Measurements from ENCODE around the gene HAPSTR1.

- TF ChIP-seq POLR2A (IDR thresholded peaks at IDR 0.05), result no peak
- TF ChIP-seq, protein P1, sequence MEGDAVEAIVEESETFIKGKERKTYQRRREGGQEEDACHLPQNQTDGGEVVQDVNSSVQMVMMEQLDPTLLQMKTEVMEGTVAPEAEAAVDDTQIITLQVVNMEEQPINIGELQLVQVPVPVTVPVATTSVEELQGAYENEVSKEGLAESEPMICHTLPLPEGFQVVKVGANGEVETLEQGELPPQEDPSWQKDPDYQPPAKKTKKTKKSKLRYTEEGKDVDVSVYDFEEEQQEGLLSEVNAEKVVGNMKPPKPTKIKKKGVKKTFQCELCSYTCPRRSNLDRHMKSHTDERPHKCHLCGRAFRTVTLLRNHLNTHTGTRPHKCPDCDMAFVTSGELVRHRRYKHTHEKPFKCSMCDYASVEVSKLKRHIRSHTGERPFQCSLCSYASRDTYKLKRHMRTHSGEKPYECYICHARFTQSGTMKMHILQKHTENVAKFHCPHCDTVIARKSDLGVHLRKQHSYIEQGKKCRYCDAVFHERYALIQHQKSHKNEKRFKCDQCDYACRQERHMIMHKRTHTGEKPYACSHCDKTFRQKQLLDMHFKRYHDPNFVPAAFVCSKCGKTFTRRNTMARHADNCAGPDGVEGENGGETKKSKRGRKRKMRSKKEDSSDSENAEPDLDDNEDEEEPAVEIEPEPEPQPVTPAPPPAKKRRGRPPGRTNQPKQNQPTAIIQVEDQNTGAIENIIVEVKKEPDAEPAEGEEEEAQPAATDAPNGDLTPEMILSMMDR (IDR thresholded peaks at IDR 0.05), result no peak
- no peak for TF ChIP-seq POLR2AphosphoS5 (IDR thresholded peaks at IDR 0.05)
Observed at GRCh38 chr16:9112166-9112843, 20.9 kb downstream of the HAPSTR1 start.
